Measurements from ENCODE around the gene MYO5B.
A peak's percentile ranks its signal among the peaks of the same experiment; 100 is the strongest.

MYO5B gene

GRCh38 chr18:50193796-50194630 is 934 bp downstream of the MYO5B start:
- peak overlapping the region; percentile 71 for H3K27ac ChIP-seq
- TF ChIP-seq ZFX (IDR thresholded peaks at IDR 0.05) (no peak), CTCF (conservative IDR thresholded peaks at IDR 0.05) (no peak)

GRCh38 chr18:50192995-50193795 is 1.8 kb downstream of the MYO5B start:
- H3K27ac ChIP-seq, result no peak overlapping the region
- TF ChIP-seq CTCF (conservative IDR thresholded peaks at IDR 0.05) (no peak), ZFX (IDR thresholded peaks at IDR 0.05) (no peak)

- TF ChIP-seq CTCF (conservative IDR thresholded peaks at IDR 0.05) (no peak), ZFX (IDR thresholded peaks at IDR 0.05) (no peak)
- H3K27ac ChIP-seq, result no peak overlapping the region
Measured at GRCh38 chr18:50190926-50191325, 4.0 kb downstream of the MYO5B start.

GRCh38 chr18:50190236-50190635 is 4.7 kb downstream of the MYO5B start:
- H3K27ac ChIP-seq, result no peak overlapping the region
- TF ChIP-seq CTCF (conservative IDR thresholded peaks at IDR 0.05) (no peak), ZFX (IDR thresholded peaks at IDR 0.05) (no peak)

DNA sequence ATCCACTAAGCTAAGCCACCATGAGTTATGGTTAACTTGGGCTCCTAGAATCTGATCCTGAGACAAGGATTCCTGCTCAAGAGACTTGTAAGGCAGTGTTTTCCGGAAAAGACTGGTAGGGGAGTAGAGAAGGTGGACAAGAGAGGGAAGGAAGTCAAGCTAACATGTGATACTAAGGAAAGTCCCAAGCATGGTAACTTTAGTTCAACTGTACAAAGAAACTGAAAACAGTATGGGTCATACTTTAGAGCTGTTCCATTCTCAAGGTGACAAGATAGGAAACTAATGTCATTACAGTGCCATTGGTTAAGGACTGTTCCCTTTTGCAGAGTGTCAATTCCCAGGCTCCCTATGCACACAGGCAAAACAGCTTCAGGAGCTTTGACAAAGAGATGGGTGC is 5.8 kb downstream of the MYO5B start:
- no peak overlapping the region for H3K27ac ChIP-seq
- TF ChIP-seq CTCF (conservative IDR thresholded peaks at IDR 0.05) (no peak), ZFX (IDR thresholded peaks at IDR 0.05) (no peak)

DNA sequence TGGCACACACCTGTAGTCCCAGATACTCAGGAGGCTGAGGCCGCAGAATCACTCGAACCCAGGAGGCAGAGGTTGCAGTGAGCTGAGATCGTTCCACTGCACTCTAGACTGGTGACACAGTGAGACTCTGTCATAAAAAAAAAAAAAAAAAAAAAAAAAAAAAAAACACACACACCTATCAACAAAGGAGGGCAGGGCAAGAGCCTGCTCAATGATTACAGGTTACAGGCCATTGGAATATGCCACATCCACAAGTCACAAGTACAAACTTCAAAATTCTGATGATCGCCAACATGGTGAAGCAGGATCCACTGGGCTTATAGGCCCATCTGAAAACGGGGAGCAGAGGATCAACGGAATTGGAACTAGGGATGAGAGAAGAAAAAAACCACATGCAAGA is 6.3 kb downstream of the MYO5B start:
- no peak overlapping the region for H3K27ac ChIP-seq
- TF ChIP-seq CTCF (conservative IDR thresholded peaks at IDR 0.05), result no peak
- no peak for TF ChIP-seq ZFX (IDR thresholded peaks at IDR 0.05)

- no peak for TF ChIP-seq ZFX (IDR thresholded peaks at IDR 0.05)
- no peak for TF ChIP-seq CTCF (conservative IDR thresholded peaks at IDR 0.05)
Measured at GRCh38 chr18:50187659-50188058, 7.3 kb downstream of the MYO5B start.

More at GRCh38 chr18:50187659-50188058, 7.3 kb downstream of the MYO5B start:
- H3K27ac ChIP-seq, result no peak overlapping the region
